Lower leg skin (tissue), 4 donors: ENCODE measurements around the gene LEMD1. TPM values are rescaled to one million over a fixed set of nuclear protein-coding genes. Genes with fewer than 3 reads are reported as not detected.

Source experiments
- DNase-seq, 2 donors: peaks; one replicate each; pipeline ENCODE4 v3.0.0-alpha.2; 2019; ENCODE audit warnings: low spot score in 2 of 2
- H3K4me3 ChIP-seq: fragments of 200-600 bp; sonication (generic); 2 replicates; pipeline ENCODE4 v1.5.1; 2017; ENCODE audit warnings: mild to moderate bottlenecking, low read depth; ENCODE audit not compliant: poor library complexity, severe bottlenecking
- CTCF ChIP-seq, 3 donors: fragments of 450-650 bp; IDR thresholded peaks; one replicate each; pipeline ENCODE4 v1.5.1; 2016; ENCODE audit warnings: antibody characterized with exemption in 3 of 3, mild to moderate bottlenecking in 3 of 3, moderate library complexity in 2 of 3
- POLR2A ChIP-seq, 2 donors: fragments of 450-650 bp; IDR thresholded peaks; one replicate each; pipeline ENCODE4 v1.6.1; 2016 to 2017; ENCODE audit warnings: antibody characterized with exemption in 2 of 2, mild to moderate bottlenecking in 1 of 2, moderate library complexity in 1 of 2
- WGBS, 2 donors: methylation state at CpG; one replicate each; pipeline ENCODE4 v1.1.5; 2018; 5-methylcytosine and 5-hydroxymethylcytosine counted together
- intact Hi-C: fragments of 100-400 bp; cut with DNase I; formaldehyde crosslinking; loops from one replicate; pipeline ENCODE4 v1.15.0; 2023; ENCODE audit warnings: low total_unique reads
- total RNA-seq, 4 donors: library from RNA; depleted of rRNA; stranded (reverse); fragments of >200 nt; gene quantifications; one replicate each; pipeline ENCODE4 v1.1.0, GENCODE V29; 2016

The LEMD1 gene
- total RNA-seq, 4 donors from 2014 or later: not detected

DNA sequence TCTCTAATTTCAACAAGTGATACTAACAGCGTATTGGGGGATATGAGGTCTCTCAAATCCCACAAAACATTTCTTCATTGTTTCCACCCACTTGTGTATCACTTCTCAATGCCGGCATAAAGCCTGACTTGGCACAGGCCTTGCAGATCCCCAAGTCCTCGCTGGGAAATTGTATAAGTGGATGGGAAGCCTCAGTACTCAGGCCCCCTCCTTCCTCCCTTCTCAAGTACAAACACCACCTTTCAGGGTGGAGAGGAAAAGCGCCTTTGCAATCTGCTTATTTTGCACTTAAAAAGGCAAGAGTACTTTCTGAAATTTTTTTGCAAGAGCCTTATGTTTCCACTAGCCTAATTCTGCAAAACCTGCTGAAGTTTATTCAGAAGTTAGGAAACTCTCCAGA, 39.3 kb downstream of the LEMD1 start:
- intact Hi-C loops: no loop called here
- WGBS, 2 donors: 80% methylated on average over 4 of the region's 4 CpGs
- no peak for TF ChIP-seq POLR2A (IDR thresholded peaks at IDR 0.05)
- TF ChIP-seq CTCF (IDR thresholded peaks at IDR 0.05): no peak

GRCh38 chr1:205381305-205381704, 40.6 kb downstream of the LEMD1 start:
- DNase-seq: peak in 1 of 2 donors; percentile 25
- TF ChIP-seq POLR2A (IDR thresholded peaks at IDR 0.05) (no peak), CTCF (IDR thresholded peaks at IDR 0.05) (no peak)
- intact Hi-C loops: no loop called here
- 81 to 85% methylated on average over 6 of the region's 6 CpGs for WGBS, 2 donors
- no peak overlapping the region for H3K4me3 ChIP-seq

More for the DNA sequence above, 39.3 kb downstream of the LEMD1 start:
- peak in 1 of 2 donors; percentile 62 for DNase-seq
- H3K4me3 ChIP-seq: no peak overlapping the region

- TF ChIP-seq POLR2A (IDR thresholded peaks at IDR 0.05) (no peak), CTCF (IDR thresholded peaks at IDR 0.05) (no peak)
- H3K4me3 ChIP-seq: no peak overlapping the region
- intact Hi-C loops: no loop called here
- WGBS, 2 donors: 40 to 59% methylated on average over 2 of the region's 2 CpGs
- peak in 1 of 2 donors; percentile 34 for DNase-seq
These were observed 41.0 kb downstream of the LEMD1 start for GRCh38 chr1:205380882-205381281.

DNA sequence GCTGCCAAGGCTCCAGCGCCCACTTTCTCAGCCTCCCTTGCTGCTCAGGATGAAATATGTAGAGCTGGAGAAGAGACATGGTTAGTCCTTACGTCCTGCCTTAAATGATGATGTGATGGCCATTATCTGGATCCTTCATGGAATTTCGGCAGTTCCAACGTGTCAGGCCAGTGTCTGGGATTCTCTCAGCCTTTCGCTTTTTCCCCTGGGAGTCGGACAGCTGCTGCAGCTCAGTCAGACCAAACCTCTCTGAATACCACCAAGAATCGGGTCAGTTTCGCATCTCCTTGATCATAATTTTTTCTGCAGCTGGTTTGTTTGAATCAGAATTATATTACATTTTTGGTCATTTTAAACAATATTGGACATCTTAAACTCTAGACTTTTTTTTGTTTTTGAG, 42.8 kb downstream of the LEMD1 start:
- DNase-seq: peak in 1 of 2 donors; percentile 56
- TF ChIP-seq CTCF (IDR thresholded peaks at IDR 0.05) (no peak), POLR2A (IDR thresholded peaks at IDR 0.05) (no peak)
- 79 to 80% methylated on average over 8 of the region's 8 CpGs for WGBS, 2 donors
- intact Hi-C loops: no loop called here
- H3K4me3 ChIP-seq: no peak overlapping the region

DNA sequence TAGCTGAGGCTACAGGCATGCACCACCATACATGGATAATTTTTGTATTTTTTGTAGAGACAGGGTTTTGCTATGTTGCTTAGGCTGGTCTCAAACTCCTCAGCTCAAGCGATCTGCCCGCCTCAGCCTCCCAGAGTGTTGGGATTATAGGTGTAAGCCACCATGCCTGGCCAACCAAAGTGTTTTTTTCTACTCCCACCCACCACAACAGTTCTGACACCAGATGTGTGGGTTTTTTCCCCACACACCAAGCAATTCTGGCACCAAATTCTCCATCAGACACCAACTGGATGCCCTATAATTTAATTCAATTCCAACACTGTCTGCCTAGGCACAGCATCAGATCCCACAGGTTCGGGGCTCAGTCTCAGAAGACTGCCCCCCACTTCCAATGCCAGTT, 44.5 kb downstream of the LEMD1 start:
- DNase-seq: peak in 1 of 2 donors; percentile 14
- intact Hi-C loops: no loop called here
- no peak for TF ChIP-seq CTCF (IDR thresholded peaks at IDR 0.05)
- no peak for TF ChIP-seq POLR2A (IDR thresholded peaks at IDR 0.05)
- no peak overlapping the region for H3K4me3 ChIP-seq
- WGBS, 2 donors: 91 to 92% methylated on average over 3 of the region's 3 CpGs

DNA sequence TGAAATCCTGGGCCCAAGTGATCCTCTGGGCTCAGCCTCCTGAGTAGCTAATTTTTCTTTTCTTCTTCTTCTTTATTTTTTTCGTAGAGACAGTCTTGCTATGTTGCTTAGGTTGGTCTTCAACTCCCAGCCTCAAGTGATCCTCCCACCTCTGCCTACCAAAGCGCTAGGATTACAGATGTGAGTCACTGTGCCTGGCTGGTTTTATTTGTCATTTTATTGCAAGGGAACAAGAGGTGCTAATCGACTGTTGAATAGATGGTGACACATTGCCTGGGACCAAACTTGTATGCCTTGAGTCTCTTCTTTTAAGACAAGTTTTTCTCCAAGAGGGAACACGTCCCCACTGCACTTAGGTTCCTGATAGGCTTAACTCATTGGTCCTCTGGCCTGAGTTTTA, 45.1 kb downstream of the LEMD1 start:
- intact Hi-C loops: no loop called here
- H3K4me3 ChIP-seq: no peak overlapping the region
- no peak for DNase-seq
- WGBS, 2 donors: 47 to 48% methylated on average over 4 of the region's 4 CpGs
- TF ChIP-seq CTCF (IDR thresholded peaks at IDR 0.05) (no peak), POLR2A (IDR thresholded peaks at IDR 0.05) (no peak)
